ENCODE measurements around the gene KCNQ1.

- TF ChIP-seq POLR2AphosphoS5 (IDR thresholded peaks at IDR 0.05) (no peak), CTCF (IDR thresholded peaks at IDR 0.05) (no peak), POLR2A (IDR thresholded peaks at IDR 0.05) (no peak), EP300 (IDR thresholded peaks at IDR 0.05) (no peak)
These were observed 437.7 kb downstream of the KCNQ1 start for GRCh38 chr11:2882396-2883110.
